Muscle layer of duodenum (tissue), 2 donors: ENCODE data around the gene ACOX3.

Source experiments
- H3K27ac ChIP-seq: one replicate; pipeline ENCODE4 v1.7.0; 2013; ENCODE audit warnings: mild to moderate bottlenecking, low read length
- H3K27me3 ChIP-seq: one replicate; pipeline ENCODE4 v1.7.0; 2013; ENCODE audit warnings: low read depth, mild to moderate bottlenecking, control low read depth, low read length
- H3K36me3 ChIP-seq, 2 donors: one replicate each; pipeline ENCODE4 v1.7.0; 2013; ENCODE audit warnings: low read length in 2 of 2, control low read depth in 1 of 2, mild to moderate bottlenecking in 1 of 2; ENCODE audit not compliant: insufficient read depth in 2 of 2, control insufficient read depth in 1 of 2
- H3K4me1 ChIP-seq, 2 donors: one replicate each; pipeline ENCODE4 v1.7.0; 2013; ENCODE audit warnings: low read length in 2 of 2, mild to moderate bottlenecking in 2 of 2, control low read depth in 1 of 2, moderate library complexity in 1 of 2; ENCODE audit not compliant: insufficient read depth in 2 of 2, control insufficient read depth in 1 of 2
- H3K4me3 ChIP-seq, 2 donors: one replicate each; pipeline ENCODE4 v1.7.0; 2013; ENCODE audit warnings: low read length in 2 of 2, low read depth in 1 of 2, mild to moderate bottlenecking in 1 of 2
- H3K9me3 ChIP-seq, 2 donors: one replicate each; pipeline ENCODE4 v1.7.0; 2013; ENCODE audit warnings: low read length in 2 of 2, control low read depth in 1 of 2, mild to moderate bottlenecking in 1 of 2; ENCODE audit not compliant: control insufficient read depth in 1 of 2
- donor health status: healthy.

ACOX3 gene

GRCh38 chr4:8465615-8466611, 25.4 kb upstream of the ACOX3 start:
- H3K27me3 ChIP-seq = no peaks in the 10 kb centered on the region
- no peak overlapping the region for H3K27ac ChIP-seq
- no peaks in the 10 kb centered on the region for H3K9me3 ChIP-seq
- H3K4me1 ChIP-seq = peaks cover 0 to 4% of the 10 kb centered on the region in 2 donors
- H3K4me3 ChIP-seq = no peak overlapping the region
- peaks cover 22 to 67% of the 10 kb centered on the region in 2 donors for H3K36me3 ChIP-seq

- Histone ChIP-seq H3K27me3 (no peaks in the 10 kb centered on the region), H3K9me3 (no peaks in the 10 kb centered on the region), H3K4me3 (no peak overlapping the region), H3K36me3 (peaks cover 29 to 63% of the 10 kb centered on the region in 2 donors), H3K4me1 (peaks cover 0 to 4% of the 10 kb centered on the region in 2 donors), H3K27ac (no peak overlapping the region)
Observed at GRCh38 chr4:8464381-8464780, 23.9 kb upstream of the ACOX3 start.

GRCh38 chr4:8463811-8464210, 23.3 kb upstream of the ACOX3 start:
- H3K36me3 ChIP-seq = peaks cover 29 to 62% of the 10 kb centered on the region in 2 donors
- H3K27ac ChIP-seq = no peak overlapping the region
- no peaks in the 10 kb centered on the region for H3K27me3 ChIP-seq
- no peak overlapping the region for H3K4me3 ChIP-seq
- no peaks in the 10 kb centered on the region for H3K4me1 ChIP-seq
- no peaks in the 10 kb centered on the region for H3K9me3 ChIP-seq

- no peaks in the 10 kb centered on the region for H3K27me3 ChIP-seq
- H3K27ac ChIP-seq = no peak overlapping the region
- peaks cover 29 to 65% of the 10 kb centered on the region in 2 donors for H3K36me3 ChIP-seq
Observed at GRCh38 chr4:8461616-8462015, 21.1 kb upstream of the ACOX3 start.

GRCh38 chr4:8461086-8461485, 20.6 kb upstream of the ACOX3 start:
- H3K36me3 ChIP-seq = peaks cover 32 to 63% of the 10 kb centered on the region in 2 donors
- H3K4me3 ChIP-seq = no peak overlapping the region
- H3K9me3 ChIP-seq = no peaks in the 10 kb centered on the region
- no peaks in the 10 kb centered on the region for H3K27me3 ChIP-seq
- no peak overlapping the region for H3K27ac ChIP-seq
- no peaks in the 10 kb centered on the region for H3K4me1 ChIP-seq

More at GRCh38 chr4:8461616-8462015, 21.1 kb upstream of the ACOX3 start:
- Histone ChIP-seq H3K9me3 (no peaks in the 10 kb centered on the region), H3K4me1 (no peaks in the 10 kb centered on the region), H3K4me3 (no peak overlapping the region)

- Histone ChIP-seq H3K4me1 (no peaks in the 10 kb centered on the region), H3K36me3 (peaks cover 31 to 63% of the 10 kb centered on the region in 2 donors), H3K4me3 (no peak overlapping the region), H3K27me3 (no peaks in the 10 kb centered on the region), H3K27ac (no peak overlapping the region), H3K9me3 (no peaks in the 10 kb centered on the region)
Observed at GRCh38 chr4:8459867-8460445, 19.4 kb upstream of the ACOX3 start.

GRCh38 chr4:8457646-8458252, 17.2 kb upstream of the ACOX3 start:
- Histone ChIP-seq H3K27ac (no peak overlapping the region), H3K4me3 (no peak overlapping the region), H3K9me3 (no peaks in the 10 kb centered on the region), H3K36me3 (peaks cover 47 to 67% of the 10 kb centered on the region in 2 donors), H3K27me3 (no peaks in the 10 kb centered on the region), H3K4me1 (no peaks in the 10 kb centered on the region)

GRCh38 chr4:8453957-8454356, 13.4 kb upstream of the ACOX3 start:
- no peak overlapping the region for H3K4me3 ChIP-seq
- no peaks in the 10 kb centered on the region for H3K9me3 ChIP-seq
- peaks cover 43 to 81% of the 10 kb centered on the region in 2 donors for H3K36me3 ChIP-seq
- H3K4me1 ChIP-seq = no peaks in the 10 kb centered on the region
- H3K27me3 ChIP-seq = no peaks in the 10 kb centered on the region
- H3K27ac ChIP-seq = no peak overlapping the region

- Histone ChIP-seq H3K36me3 (peaks cover 54 to 86% of the 10 kb centered on the region in 2 donors), H3K27me3 (no peaks in the 10 kb centered on the region), H3K9me3 (no peaks in the 10 kb centered on the region), H3K4me3 (no peak overlapping the region), H3K4me1 (no peaks in the 10 kb centered on the region), H3K27ac (no peak overlapping the region)
Observed at GRCh38 chr4:8451440-8452182, 11.1 kb upstream of the ACOX3 start.

- H3K4me3 ChIP-seq = no peak overlapping the region
- no peaks in the 10 kb centered on the region for H3K9me3 ChIP-seq
- H3K36me3 ChIP-seq = peaks cover 10 to 42% of the 10 kb centered on the region in 2 donors
Observed at GRCh38 chr4:8446122-8446521, 5.6 kb upstream of the ACOX3 start.

GRCh38 chr4:8443801-8444200, 3.3 kb upstream of the ACOX3 start:
- no peaks in the 10 kb centered on the region for H3K9me3 ChIP-seq
- peaks cover 13 to 44% of the 10 kb centered on the region in 2 donors for H3K4me1 ChIP-seq

More at GRCh38 chr4:8446122-8446521, 5.6 kb upstream of the ACOX3 start:
- Histone ChIP-seq H3K4me1 (peaks cover 13 to 29% of the 10 kb centered on the region in 2 donors), H3K27ac (no peak overlapping the region), H3K27me3 (no peaks in the 10 kb centered on the region)

More at GRCh38 chr4:8443801-8444200, 3.3 kb upstream of the ACOX3 start:
- H3K27ac ChIP-seq = no peak overlapping the region
- H3K27me3 ChIP-seq = no peaks in the 10 kb centered on the region
- peaks cover 10 to 28% of the 10 kb centered on the region in 2 donors for H3K36me3 ChIP-seq
- H3K4me3 ChIP-seq = no peak overlapping the region
